Measurements from ENCODE around the gene MSH2.
"Not testable (repeated sequence)": the region's sequence is repeated elsewhere in the genome, so short reads cannot be mapped to it uniquely, and the experiment has no call there.

Gene MSH2

GRCh38 chr2:47483191-47483590 is 80.2 kb downstream of the MSH2 start:
- DNase-seq (ENCODE audit: low read depth, low spot score), result no peak

- DNase-seq (ENCODE audit: low read depth, low spot score), result no peak
Observed at GRCh38 chr2:47484396-47484795, 81.4 kb downstream of the MSH2 start.

GRCh38 chr2:47485177-47485576 is 82.2 kb downstream of the MSH2 start:
- DNase-seq (ENCODE audit: low read depth, low spot score), result no peak

- no peak for DNase-seq (ENCODE audit: low read depth, low spot score)
Observed at GRCh38 chr2:47485751-47486300, 82.9 kb downstream of the MSH2 start.

DNA sequence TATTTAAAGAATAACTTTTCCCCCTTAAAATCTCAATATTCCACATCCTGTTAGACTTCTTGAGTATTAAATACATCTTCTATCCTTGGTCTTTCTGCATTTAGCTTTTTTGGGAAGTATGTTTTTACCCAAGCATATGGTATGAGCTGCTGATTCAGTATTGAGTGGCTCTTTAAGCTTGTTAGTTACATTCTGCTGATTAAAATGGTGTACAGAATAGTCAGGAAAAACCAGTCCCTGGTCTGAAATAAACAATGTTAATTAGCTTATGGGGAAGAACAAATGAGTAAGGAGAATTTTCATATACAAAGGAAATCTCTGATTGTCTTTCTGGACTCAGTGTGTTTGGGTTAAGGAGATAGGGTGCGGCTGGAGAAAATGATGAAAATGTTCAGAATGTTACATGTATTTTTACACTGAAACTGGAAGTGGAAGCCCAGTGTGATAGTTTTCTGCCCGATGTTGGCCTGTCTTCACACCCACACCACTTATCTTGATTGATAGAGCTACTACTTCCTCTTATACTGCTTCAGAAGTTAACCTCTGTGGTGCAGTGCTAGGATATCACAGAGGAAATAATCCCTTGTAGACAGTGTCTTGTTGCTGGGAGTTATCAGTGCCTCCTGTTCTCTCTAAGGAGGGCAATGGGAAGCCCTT is 84.0 kb downstream of the MSH2 start:
- DNase-seq (ENCODE audit: low read depth, low spot score), result no peak

DNA sequence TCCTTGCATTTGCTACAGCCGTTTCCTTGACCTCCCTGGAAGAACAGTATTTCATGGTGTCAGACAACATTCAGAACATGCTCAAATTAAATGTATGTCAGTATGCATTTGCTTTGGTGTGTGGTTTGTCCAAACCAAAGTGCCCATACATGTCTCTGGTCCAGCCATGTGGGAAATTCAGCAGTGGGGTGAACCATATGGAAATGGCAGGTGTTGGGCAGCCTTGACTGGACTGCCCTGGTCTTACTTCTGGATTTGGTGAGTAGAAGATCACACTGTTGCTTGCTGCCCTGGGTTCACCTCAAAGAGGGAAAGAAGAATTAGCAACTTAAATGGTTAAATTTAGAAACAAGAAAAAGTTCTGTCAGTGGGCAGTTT is 84.5 kb downstream of the MSH2 start:
- DNase-seq (ENCODE audit: low read depth, low spot score), result no peak

DNA sequence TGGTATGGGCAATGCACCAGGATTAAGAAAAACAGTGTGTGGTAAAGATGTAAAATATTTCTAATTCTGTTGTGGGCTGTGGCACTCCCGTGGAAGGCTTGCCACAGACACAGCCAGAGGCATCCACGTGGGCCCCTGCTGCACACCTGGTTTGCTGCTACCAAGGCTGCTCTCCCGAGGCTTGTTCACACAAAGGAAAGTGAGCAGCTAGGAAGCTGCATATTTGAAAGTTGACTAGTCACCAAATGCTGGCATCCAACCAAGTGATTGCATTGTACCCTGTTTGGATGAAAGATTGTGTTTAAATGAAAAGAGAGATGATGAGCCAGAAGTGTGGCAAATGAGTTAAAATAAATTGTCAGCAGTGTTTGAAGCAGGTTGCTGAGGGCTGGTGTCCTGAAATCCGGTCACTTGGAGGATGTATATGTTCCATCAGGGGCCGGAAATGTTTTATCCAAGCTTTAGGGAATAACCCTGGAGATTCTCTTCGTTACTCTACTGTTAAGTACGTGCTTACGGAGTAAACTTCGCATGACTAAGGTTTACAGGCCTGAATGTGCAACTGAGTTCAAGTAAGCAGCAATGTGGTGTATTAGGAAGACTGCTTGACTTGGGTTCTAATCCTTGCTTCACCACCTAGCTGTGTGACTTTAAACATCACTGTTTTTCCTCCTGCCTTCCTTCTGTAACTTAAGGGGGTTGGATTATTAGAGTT is 86.1 kb downstream of the MSH2 start:
- no peak for DNase-seq (ENCODE audit: low read depth, low spot score)

GRCh38 chr2:47490406-47490805 is 87.5 kb downstream of the MSH2 start:
- DNase-seq (ENCODE audit: low read depth, low spot score), result no peak

GRCh38 chr2:47493317-47494035 is 90.5 kb downstream of the MSH2 start:
- DNase-seq (ENCODE audit: low read depth, low spot score), result no peak

DNA sequence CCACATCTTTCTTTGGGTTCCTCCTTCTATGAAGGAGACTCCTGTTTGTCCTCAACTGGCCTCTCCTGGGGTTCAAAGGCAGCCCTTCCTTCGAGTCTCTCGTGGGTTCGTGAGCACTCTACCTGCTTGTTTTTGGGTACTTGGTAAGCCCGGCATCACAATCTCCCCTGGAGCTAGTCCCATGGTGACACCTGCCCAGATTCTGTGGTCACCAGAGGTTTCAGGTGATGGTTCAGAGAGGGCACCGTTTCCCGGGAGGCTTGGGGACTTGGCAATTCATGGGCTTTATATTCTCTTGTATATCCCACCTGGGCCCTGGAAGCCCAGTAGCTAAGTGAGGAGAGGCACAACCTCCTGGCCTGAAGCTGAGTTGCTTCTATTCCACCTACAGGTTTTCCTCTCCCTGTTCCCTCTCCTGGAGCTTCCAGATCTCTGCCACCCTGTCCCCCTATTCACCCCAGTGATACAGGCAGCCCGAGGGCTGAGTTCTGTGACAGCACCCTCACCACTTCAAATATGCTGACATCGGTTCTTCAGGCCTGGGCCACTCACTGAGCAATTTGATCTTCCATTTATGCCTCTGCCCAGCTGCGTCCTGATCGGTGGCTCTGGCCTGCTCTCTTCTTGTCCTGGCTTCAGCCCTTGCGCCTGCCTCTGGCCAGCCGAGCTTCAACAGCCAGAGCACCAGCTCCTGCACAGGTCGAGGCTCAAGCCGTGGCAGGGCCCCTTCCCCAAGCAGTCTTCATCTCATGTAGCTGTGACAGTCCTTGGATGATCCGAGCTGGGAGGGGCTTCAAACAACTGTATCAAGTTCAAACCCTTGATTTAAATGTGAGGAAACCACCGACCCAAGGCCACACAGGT is 91.5 kb downstream of the MSH2 start:
- no peak for DNase-seq (ENCODE audit: low read depth, low spot score)

DNA sequence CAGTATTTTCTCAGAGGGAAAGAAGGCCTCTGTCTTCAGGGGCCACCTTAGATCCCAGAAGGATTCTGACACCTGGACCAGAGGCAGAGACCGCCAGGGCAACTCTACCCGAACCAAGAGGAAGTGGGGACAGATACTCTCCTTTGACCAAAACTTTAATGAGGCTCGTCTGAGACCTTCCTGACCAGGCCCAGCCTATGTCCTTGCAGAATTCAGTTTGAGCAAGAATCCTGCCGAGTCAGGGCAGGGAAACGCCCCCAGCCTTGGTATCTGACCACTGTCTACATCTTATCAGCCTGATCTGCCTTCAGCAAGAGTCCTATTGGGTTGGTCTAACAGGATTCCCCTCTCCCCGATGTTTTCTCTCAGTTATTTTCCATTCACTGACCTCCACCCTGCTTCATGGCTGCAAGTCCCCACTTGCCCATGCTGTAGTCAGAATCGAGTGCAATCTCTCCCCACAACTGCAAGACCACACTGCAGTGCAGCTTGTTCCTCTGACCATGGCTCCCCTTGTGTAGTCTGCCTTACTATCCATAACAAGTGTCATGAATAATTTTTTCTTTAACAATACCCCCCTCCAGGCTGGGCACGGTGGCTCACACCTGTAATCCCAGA is 95.0 kb downstream of the MSH2 start:
- DNase-seq (ENCODE audit: low read depth, low spot score), result no peak

DNA sequence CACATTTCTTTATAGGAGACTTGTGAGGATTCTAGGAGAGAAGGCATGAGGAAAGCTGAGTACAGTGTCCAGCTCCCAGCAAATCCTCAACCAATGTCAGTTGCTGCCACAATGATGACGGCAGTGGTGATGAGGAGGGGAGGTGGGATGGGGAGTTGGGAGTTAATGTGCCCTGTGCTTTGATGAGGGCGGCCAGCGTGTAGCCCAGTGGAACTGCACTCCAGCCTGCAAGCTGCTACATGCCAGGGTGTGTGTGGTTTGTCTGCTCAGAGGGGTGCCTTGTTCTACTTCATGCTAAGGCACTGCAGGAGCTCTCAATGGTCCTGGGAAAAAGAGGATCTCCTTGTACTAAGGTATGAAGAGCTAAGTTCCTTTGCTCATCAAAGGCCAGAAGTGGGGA is 96.1 kb downstream of the MSH2 start:
- DNase-seq (ENCODE audit: low read depth, low spot score), result no peak

DNA sequence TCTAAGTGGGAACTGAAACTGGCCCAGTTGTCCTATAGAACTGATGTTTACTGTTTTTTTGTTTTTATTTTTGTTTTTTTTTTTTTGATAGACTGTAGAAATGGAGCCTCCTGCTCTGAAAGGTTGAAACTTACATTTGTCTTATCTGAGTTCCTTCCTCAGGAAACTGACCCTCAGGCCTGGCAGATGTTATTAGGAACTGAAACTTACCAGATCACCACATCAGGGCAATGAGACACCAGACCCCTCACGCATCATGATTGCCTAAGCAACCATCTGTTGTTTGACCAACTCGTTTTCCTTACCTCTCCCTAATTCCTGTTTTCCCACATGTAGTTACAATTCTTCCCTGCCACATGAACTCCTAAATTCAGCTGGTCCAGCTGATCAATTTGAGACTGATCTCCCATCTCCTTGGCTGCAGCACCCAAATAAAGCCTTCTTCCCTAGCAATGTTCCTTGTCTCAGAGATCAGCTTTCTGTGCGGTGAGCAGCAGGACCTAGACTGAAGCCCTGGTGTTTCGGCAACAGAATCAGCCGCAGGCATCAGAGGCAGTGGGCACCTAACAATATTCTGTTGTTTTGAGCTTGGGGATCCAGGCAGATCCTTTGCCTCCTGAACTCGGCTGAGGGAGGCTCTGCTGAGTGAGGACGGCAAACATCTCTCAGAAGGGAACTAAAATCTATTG is 96.8 kb downstream of the MSH2 start:
- DNase-seq (ENCODE audit: low read depth, low spot score), result no peak

DNA sequence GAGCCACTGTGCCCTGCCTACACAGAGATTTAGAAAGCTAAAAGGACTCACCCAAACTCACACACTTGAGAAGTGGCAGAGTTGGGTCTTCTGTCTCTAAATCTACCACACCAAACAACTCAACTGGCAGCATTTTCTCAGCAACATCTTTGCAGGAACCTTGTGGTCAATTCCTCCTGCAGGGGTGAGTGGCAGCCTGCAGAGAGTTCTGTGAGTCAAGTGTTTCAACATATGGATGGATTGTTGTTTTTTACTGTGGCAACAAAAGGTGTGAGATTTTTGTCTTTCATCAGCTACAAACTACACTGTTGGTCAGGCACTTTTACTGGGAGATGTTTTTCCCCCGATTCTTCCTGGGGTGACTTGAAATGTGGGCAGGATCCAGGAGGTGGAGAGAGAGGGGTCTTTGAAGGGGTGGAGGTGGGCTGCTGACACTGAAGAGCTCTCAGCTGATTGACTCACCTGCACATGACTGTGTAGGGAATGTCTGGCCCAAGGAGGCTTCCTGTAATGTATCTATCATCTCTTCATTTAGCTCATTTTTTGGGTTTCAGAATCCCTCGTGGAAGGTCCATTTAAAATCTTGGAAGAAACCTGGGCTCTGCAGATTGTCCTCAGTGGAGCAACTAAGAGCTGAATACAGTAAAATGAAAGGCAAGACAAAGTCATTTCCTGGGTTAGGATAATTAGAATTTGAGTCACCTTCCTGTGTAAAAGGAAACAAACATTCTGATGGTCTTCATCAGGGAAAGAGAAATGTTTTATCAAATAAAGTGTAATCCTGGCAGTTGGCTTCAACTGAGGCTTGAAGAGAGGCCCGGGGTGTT is 98.6 kb downstream of the MSH2 start:
- DNase-seq (ENCODE audit: low read depth, low spot score), result no peak

GRCh38 chr2:47502498-47502897 is 99.5 kb downstream of the MSH2 start:
- not testable (repeated sequence) for DNase-seq (ENCODE audit: low read depth, low spot score)

- no peak for DNase-seq (ENCODE audit: low read depth, low spot score)
Observed at GRCh38 chr2:47503481-47504070, 100.6 kb downstream of the MSH2 start.

DNA sequence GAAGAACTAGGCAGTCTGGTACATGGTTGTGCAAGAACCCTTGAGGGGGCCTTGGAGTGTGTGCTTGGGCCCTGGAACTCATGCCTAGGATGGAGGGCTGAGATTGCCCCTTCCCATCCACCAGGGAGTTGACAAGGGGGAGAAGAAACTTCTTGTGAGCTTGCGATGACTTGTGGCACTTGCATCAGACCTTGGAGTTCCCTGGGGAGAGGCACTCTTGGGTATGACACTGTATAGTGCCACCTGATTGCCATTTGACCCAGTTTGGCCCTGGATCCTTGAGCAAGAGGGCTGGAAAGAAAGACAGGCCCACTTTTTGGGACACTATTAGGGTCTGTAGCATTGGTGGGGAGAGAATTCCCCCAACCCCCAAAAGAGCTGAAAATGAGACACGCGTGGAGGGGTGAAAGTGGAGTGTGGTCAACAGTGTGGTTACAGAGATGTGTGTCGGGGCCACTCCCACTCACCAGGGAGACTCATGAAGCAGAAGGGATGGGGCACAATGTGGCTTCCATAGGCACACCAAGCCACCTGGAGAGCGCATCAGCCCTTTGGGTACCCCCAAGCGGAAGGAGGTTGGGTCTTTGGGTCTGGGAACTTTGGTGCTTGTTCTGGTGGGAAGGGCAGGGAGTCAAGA is 101.3 kb downstream of the MSH2 start:
- DNase-seq (ENCODE audit: low read depth, low spot score), result no peak

GRCh38 chr2:47506024-47506423 is 103.1 kb downstream of the MSH2 start:
- no peak for DNase-seq (ENCODE audit: low read depth, low spot score)

DNA sequence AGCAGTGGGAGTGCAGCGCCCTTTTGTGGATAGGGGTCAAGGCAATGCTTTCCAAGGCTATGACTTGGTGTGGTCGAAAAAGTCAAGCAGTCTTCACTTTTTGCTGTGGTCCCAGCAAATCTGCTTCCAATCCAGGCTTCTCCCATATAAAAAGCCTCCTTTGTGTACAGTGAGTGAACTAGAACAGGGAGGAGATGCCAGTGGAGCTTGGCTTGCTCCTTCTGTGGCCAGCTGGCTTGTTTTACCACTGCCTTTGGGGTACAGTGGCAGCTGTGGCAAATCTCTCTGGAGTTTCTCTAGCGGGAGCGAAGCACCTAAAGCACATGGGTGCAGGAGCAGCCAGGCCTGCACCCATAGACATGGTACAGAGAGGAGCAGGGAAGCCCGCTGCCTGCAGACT is 103.5 kb downstream of the MSH2 start:
- DNase-seq (ENCODE audit: low read depth, low spot score), result no peak
